NCI-H128 (cell line): ENCODE data around the gene ATG5.

Experiments
- DNase-seq: peaks from one replicate; lab custom pipeline; 2025; ENCODE audit not compliant: unreplicated experiment; lab: John Stamatoyannopoulos, UW

Gene ATG5

GRCh38 chr6:106134906-106135634, 190.5 kb downstream of the ATG5 start:
- DNase-seq = no peak
